Mesenchymal stem cell (in vitro differentiated cells and primary cell): ENCODE results near the gene NPHS1. TPM values are rescaled to one million over a fixed set of nuclear protein-coding genes. Genes with fewer than 3 reads are reported as not detected.

Source experiments
- DNase-seq: peaks from one replicate; pipeline ENCODE4 v3.0.0-alpha.2; 2013
- H2AFZ ChIP-seq: one replicate; pipeline ENCODE4 v1.6.1; 2013; ENCODE audit warnings: low read depth, mild to moderate bottlenecking, control low read depth, inconsistent platforms, low read length, moderate library complexity
- H2AK5ac ChIP-seq: 2 replicates; pipeline ENCODE4 v1.6.1; 2013; ENCODE audit warnings: low read length, moderate library complexity, mild to moderate bottlenecking, inconsistent platforms; ENCODE audit not compliant: severe bottlenecking
- H2BK120ac ChIP-seq: one replicate; pipeline ENCODE4 v1.6.1; 2013; ENCODE audit warnings: low read depth, mild to moderate bottlenecking, inconsistent platforms, low read length, moderate library complexity
- H2BK12ac ChIP-seq, 2 experiments: one replicate each; pipeline ENCODE4 v1.6.1; 2013; ENCODE audit warnings: inconsistent platforms in 2 of 2, low read length in 2 of 2, mild to moderate bottlenecking in 2 of 2, moderate library complexity in 2 of 2, control low read depth in 1 of 2
- H2BK15ac ChIP-seq: one replicate; pipeline ENCODE4 v1.6.1; 2013; ENCODE audit warnings: mild to moderate bottlenecking, low read depth, inconsistent platforms; ENCODE audit not compliant: poor library complexity, severe bottlenecking
- H2BK5ac ChIP-seq: 2 replicates; pipeline ENCODE4 v1.6.1; 2013; ENCODE audit warnings: low read depth, mild to moderate bottlenecking, low read length, control low read depth, inconsistent platforms; ENCODE audit not compliant: poor library complexity, severe bottlenecking
- H3K14ac ChIP-seq, 2 experiments: one replicate each; pipeline ENCODE4 v1.6.1; 2013; ENCODE audit warnings: inconsistent platforms in 2 of 2, low read length in 2 of 2, control low read depth in 1 of 2, mild to moderate bottlenecking in 1 of 2, moderate library complexity in 1 of 2
- H3K18ac ChIP-seq, 2 experiments: one replicate each; pipeline ENCODE4 v1.6.1; 2013; ENCODE audit warnings: inconsistent platforms in 2 of 2, low read length in 2 of 2, control low read depth in 1 of 2, low read depth in 1 of 2, mild to moderate bottlenecking in 1 of 2
- H3K23ac ChIP-seq, 2 experiments: one replicate each; pipeline ENCODE4 v1.6.1; 2013; ENCODE audit warnings: inconsistent platforms in 2 of 2, low read length in 2 of 2, mild to moderate bottlenecking in 2 of 2, moderate library complexity in 2 of 2, control low read depth in 1 of 2
- H3K27ac ChIP-seq: 2 replicates; pipeline ENCODE4 v1.5.1; 2013; ENCODE audit warnings: mild to moderate bottlenecking, moderate library complexity, low read length, control low read depth, inconsistent platforms; ENCODE audit not compliant: poor library complexity, severe bottlenecking
- H3K27me3 ChIP-seq, 2 experiments: 2 replicates each; pipeline versions ENCODE4 v1.6.1 to v1.7.0; 2013; ENCODE audit warnings: low read length in 2 of 2, mild to moderate bottlenecking in 2 of 2, moderate library complexity in 2 of 2, control low read depth in 1 of 2, inconsistent platforms in 1 of 2; ENCODE audit not compliant: control insufficient read depth in 1 of 2, insufficient read depth in 1 of 2
- H3K36me3 ChIP-seq, 2 experiments: 2 replicates each; pipeline versions ENCODE4 v1.6.1 to v1.7.0; 2013; ENCODE audit warnings: low read length in 2 of 2, control low read depth in 1 of 2, inconsistent platforms in 1 of 2, low read depth in 1 of 2, mild to moderate bottlenecking in 1 of 2; ENCODE audit not compliant: insufficient read depth in 2 of 2, control insufficient read depth in 1 of 2
- H3K4ac ChIP-seq, 2 experiments: one replicate each; pipeline ENCODE4 v1.6.1; 2013; ENCODE audit warnings: inconsistent platforms in 2 of 2, low read length in 2 of 2, mild to moderate bottlenecking in 2 of 2, moderate library complexity in 2 of 2, control low read depth in 1 of 2, low read depth in 1 of 2
- H3K4me1 ChIP-seq: 2 replicates; pipeline ENCODE4 v1.6.1; 2013; ENCODE audit warnings: low read depth, low read length, control low read depth; ENCODE audit not compliant: control insufficient read depth, insufficient read depth
- H3K4me2 ChIP-seq: 2 replicates; pipeline ENCODE4 v1.6.1; 2013; ENCODE audit warnings: low read length, mild to moderate bottlenecking, inconsistent platforms; ENCODE audit not compliant: poor library complexity, severe bottlenecking
- H3K4me3 ChIP-seq, 2 experiments: 2 replicates each; pipeline versions ENCODE4 v1.5.1 to v1.7.0; 2013; ENCODE audit warnings: low read length in 2 of 2, mild to moderate bottlenecking in 2 of 2, control low read depth in 1 of 2, low read depth in 1 of 2; ENCODE audit not compliant: insufficient read depth in 1 of 2
- H3K79me1 ChIP-seq: replicated peaks from 2 replicates; pipeline ENCODE4 v1.6.1; 2013; ENCODE audit warnings: mild to moderate bottlenecking, control low read depth, low read length, inconsistent platforms; ENCODE audit not compliant: poor library complexity, severe bottlenecking
- H3K9ac ChIP-seq: 2 replicates; pipeline ENCODE4 v1.7.0; 2013; ENCODE audit warnings: mild to moderate bottlenecking, low read length, moderate library complexity
- H3K9me3 ChIP-seq: 2 replicates; pipeline ENCODE4 v1.7.0; 2013; ENCODE audit warnings: mild to moderate bottlenecking, low read length; ENCODE audit not compliant: control insufficient read depth
- H4K8ac ChIP-seq: one replicate; pipeline ENCODE4 v1.6.1; 2013; ENCODE audit warnings: inconsistent platforms, mild to moderate bottlenecking, low read length, moderate library complexity
- H4K91ac ChIP-seq: one replicate; pipeline ENCODE4 v1.6.1; 2013; ENCODE audit warnings: mild to moderate bottlenecking, low read length, inconsistent platforms
- WGBS: methylation state at CpG from one replicate; pipeline ENCODE4 v1.1.7; 2013; ENCODE audit warnings: mixed read lengths; 5-methylcytosine and 5-hydroxymethylcytosine counted together
- small RNA-seq: library from polyadenylated mRNA; stranded (forward); fragments of <200 nt; extraction: miRNeasy Mini kit (QIAGEN cat#:217004); gene quantifications from one replicate; pipeline ENCODE3, GENCODE V24; 2013; ENCODE audit warnings: low read depth

NPHS1 gene

DNA sequence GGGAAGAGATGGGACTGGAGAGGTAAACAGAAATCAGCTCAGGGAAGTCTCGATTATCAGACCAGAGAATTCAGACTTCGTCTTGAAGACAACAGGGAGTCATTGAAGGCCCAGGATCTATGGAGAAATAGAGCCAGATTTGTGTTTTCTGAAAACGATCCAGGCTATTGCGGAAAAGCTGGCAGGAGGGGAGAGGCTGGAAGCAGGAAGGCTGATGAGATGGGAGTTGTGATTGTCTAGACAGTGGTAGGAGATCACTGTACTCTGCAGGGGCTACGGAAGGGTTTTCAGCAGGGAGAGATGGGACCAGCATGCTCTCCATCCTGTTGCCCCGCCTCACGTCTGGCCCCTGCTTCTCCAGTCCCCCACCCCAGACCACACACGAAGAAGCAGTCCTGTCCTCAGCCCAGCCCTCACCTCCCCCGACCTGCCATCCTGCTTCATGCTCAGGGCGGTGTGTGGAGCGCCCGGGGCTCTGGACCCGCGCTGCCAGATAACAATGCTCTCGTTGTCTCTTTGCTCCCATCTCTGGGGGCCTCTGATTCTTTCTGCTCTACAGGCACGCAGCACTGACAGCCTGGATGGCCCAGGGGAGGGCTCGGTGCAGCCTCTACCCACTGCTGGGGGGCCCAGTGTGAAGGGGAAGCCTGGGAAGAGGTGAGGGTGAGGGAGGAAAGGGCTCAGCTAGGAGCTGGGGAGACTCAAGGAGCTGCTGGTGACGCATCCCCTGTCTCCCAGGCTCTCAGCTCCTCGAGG lies 75.0 kb downstream of the NPHS1 start:
- DNase-seq: no peak
- no peaks in the 10 kb centered on the region for H3K9me3 ChIP-seq
- H2BK5ac ChIP-seq: no peak overlapping the region
- WGBS: 43% methylated on average over 18 of the region's 19 CpGs
- H3K4me1 ChIP-seq: peaks cover 15% of the 10 kb centered on the region
- H3K18ac ChIP-seq: no peak overlapping the region
- H4K91ac ChIP-seq: no peak overlapping the region
- H4K8ac ChIP-seq: no peak overlapping the region
- H3K4me3 ChIP-seq: no peak overlapping the region
- H3K79me1 ChIP-seq: peaks cover 16% of the 10 kb centered on the region
- H3K27ac ChIP-seq: no peak overlapping the region
- no peak overlapping the region for H3K9ac ChIP-seq
- no peaks in the 10 kb centered on the region for H3K27me3 ChIP-seq
- H2AFZ ChIP-seq: no peak overlapping the region
- no peak overlapping the region for H3K4me2 ChIP-seq
- H2AK5ac ChIP-seq: no peak overlapping the region
- no peak overlapping the region for H2BK120ac ChIP-seq
- H2BK15ac ChIP-seq: no peak overlapping the region
- H3K4ac ChIP-seq: no peak overlapping the region
- peaks cover 14 to 35% of the 10 kb centered on the region in 2 experiments for H3K36me3 ChIP-seq
- no peak overlapping the region for H3K23ac ChIP-seq
- H2BK12ac ChIP-seq: no peak overlapping the region
- H3K14ac ChIP-seq: no peak overlapping the region

DNA sequence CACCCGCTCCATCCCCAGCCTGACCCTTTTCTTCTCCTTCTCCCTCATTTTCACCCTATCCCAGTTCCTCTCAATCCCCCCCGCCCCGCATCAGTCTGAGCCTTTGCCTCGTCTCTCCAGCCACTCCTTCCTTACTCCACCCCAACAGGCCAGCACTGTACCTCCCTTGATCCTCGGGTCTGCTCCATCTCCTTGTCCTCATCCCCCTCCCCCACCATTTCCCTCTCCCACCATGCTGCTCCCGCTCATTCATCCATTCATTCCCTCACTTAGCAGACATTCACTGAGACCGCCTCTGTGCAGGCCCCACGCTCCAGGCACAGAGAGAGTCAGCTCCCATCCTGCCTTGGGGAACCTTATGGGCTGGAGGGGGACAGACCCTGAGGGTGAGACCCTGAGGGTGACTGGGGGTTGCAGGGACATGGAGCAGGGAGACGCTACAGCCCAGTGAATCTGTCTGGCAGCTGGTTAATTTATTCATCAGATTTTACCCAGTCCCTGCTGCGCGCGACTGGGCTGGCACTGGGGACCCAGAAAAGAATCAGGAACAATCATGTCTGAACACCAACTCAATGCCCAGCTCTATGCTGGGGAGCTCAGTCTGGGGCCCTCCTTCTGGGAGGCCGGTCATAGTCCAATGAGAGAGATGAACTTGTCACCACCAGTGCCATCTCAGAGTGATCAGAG lies 76.1 kb downstream of the NPHS1 start:
- Histone ChIP-seq H3K79me1 (peaks cover 16% of the 10 kb centered on the region), H3K27me3 (no peaks in the 10 kb centered on the region), H3K9ac (peak overlapping the region; percentile 76), H4K91ac (peak overlapping the region; percentile 28), H3K4me2 (peak overlapping the region; percentile 92), H3K9me3 (no peaks in the 10 kb centered on the region), H3K14ac (no peak overlapping the region), H3K4me1 (peaks cover 15% of the 10 kb centered on the region), H2AFZ (no peak overlapping the region), H2BK15ac (no peak overlapping the region), H3K27ac (no peak overlapping the region), H4K8ac (peak overlapping the region; percentile 66), H3K4ac (no peak overlapping the region), H2AK5ac (no peak overlapping the region), H3K4me3 (peak overlapping the region in 1 of 2 experiments; percentile 79), H2BK5ac (no peak overlapping the region), H3K18ac (peak overlapping the region in 1 of 2 experiments; percentile 13), H3K23ac (no peak overlapping the region), H2BK12ac (peak overlapping the region in 1 of 2 experiments; percentile 43), H3K36me3 (peaks cover 12 to 25% of the 10 kb centered on the region in 2 experiments), H2BK120ac (no peak overlapping the region)
- DNase-seq: no peak
- WGBS: 64% methylated on average over 12 of the region's 13 CpGs

Small RNA genes within 50 kb of the gene (small RNA-seq; reads per million reads assigned to genes)
- not detected for gene RN7SL402P
